Loucy (cell line): ENCODE data around the gene KCND2.

Experiments
- EZH2phosphoT487 ChIP-seq: fragments of 200-600 bp; IDR thresholded peaks from 2 replicates; pipeline ENCODE4 v1.6.1; 2018; ENCODE audit warnings: antibody characterized with exemption, mild to moderate bottlenecking, moderate library complexity, borderline replicate concordance
- TF ChIP-seq, protein P1 (sequence below): fragments of 200-600 bp; sonication (generic); conservative IDR thresholded peaks from 2 replicates; pipeline ENCODE4 v1.5.1; 2014; ENCODE audit warnings: mild to moderate bottlenecking, antibody characterized with exemption, low read length

- TF ChIP-seq, protein P1, sequence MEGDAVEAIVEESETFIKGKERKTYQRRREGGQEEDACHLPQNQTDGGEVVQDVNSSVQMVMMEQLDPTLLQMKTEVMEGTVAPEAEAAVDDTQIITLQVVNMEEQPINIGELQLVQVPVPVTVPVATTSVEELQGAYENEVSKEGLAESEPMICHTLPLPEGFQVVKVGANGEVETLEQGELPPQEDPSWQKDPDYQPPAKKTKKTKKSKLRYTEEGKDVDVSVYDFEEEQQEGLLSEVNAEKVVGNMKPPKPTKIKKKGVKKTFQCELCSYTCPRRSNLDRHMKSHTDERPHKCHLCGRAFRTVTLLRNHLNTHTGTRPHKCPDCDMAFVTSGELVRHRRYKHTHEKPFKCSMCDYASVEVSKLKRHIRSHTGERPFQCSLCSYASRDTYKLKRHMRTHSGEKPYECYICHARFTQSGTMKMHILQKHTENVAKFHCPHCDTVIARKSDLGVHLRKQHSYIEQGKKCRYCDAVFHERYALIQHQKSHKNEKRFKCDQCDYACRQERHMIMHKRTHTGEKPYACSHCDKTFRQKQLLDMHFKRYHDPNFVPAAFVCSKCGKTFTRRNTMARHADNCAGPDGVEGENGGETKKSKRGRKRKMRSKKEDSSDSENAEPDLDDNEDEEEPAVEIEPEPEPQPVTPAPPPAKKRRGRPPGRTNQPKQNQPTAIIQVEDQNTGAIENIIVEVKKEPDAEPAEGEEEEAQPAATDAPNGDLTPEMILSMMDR: no peak
- no peak for TF ChIP-seq EZH2phosphoT487
Observed at GRCh38 chr7:120732256-120732655, 459.3 kb downstream of the KCND2 start.
